Astrocyte (in vitro differentiated cells and primary cell): Measurements from ENCODE around the gene SLC22A13. TPM values are rescaled to one million over a fixed set of nuclear protein-coding genes. Genes with fewer than 3 reads are reported as not detected.

ENCODE experiments used
- DNase-seq: peaks from one replicate; pipeline ENCODE4 v3.0.0-alpha.2; 2010; ENCODE audit warnings: low read depth
- FAIRE-seq: peaks from 2 replicates; lab custom pipeline; 2011; peaks lifted over from hg19 to GRCh38; lab: Jason Lieb, UNC
- H2AFZ ChIP-seq: 2 replicates; pipeline ENCODE4 v1.6.0; 2012; ENCODE audit warnings: low read depth, low read length, inconsistent platforms
- H3K27ac ChIP-seq: 2 replicates; pipeline ENCODE4 v1.5.1; 2011; ENCODE audit warnings: low read depth, low read length, inconsistent platforms
- H3K27me3 ChIP-seq: 2 replicates; pipeline ENCODE4 v1.6.0; 2011; ENCODE audit warnings: low read length, inconsistent platforms; ENCODE audit not compliant: insufficient read depth
- H3K36me3 ChIP-seq: 2 replicates; pipeline ENCODE4 v1.5.1; 2011; ENCODE audit warnings: low read length, inconsistent platforms; ENCODE audit not compliant: insufficient read depth
- H3K4me1 ChIP-seq: 2 replicates; pipeline ENCODE4 v1.5.1; 2011; ENCODE audit warnings: low read length, inconsistent platforms; ENCODE audit not compliant: insufficient read depth
- H3K4me2 ChIP-seq: 2 replicates; pipeline ENCODE4 v1.6.0; 2012; ENCODE audit warnings: low read length, inconsistent platforms
- H3K4me3 ChIP-seq: 2 replicates; pipeline ENCODE4 v1.5.1; 2011; ENCODE audit warnings: low read depth, mild to moderate bottlenecking, low read length, inconsistent platforms; ENCODE audit not compliant: insufficient read depth
- H3K79me2 ChIP-seq: 2 replicates; pipeline ENCODE4 v1.6.0; 2012; ENCODE audit warnings: mild to moderate bottlenecking, low read length, inconsistent platforms; ENCODE audit not compliant: insufficient read depth
- H3K9ac ChIP-seq: 2 replicates; pipeline ENCODE4 v1.6.0; 2012; ENCODE audit warnings: mild to moderate bottlenecking, low read length, inconsistent platforms
- H3K9me3 ChIP-seq: 2 replicates; pipeline ENCODE4 v1.5.1; 2012; ENCODE audit warnings: low read depth, mild to moderate bottlenecking, low read length, inconsistent platforms; ENCODE audit not compliant: insufficient read depth
- H4K20me1 ChIP-seq: 2 replicates; pipeline ENCODE4 v1.6.0; 2012; ENCODE audit warnings: low read length, inconsistent platforms; ENCODE audit not compliant: insufficient read depth
- H3K27ac Mint-ChIP-seq: one replicate; pipeline ENCODE4 v1.8.0; 2021; ENCODE audit warnings: mild to moderate bottlenecking, mixed read lengths; ENCODE audit not compliant: unreplicated experiment
- H3K27me3 Mint-ChIP-seq: one replicate; pipeline ENCODE4 v1.8.0; 2021; ENCODE audit warnings: low read depth, mixed read lengths; ENCODE audit not compliant: unreplicated experiment
- H3K36me3 Mint-ChIP-seq: one replicate; pipeline ENCODE4 v1.8.0; 2021; ENCODE audit warnings: low read depth, mixed read lengths; ENCODE audit not compliant: unreplicated experiment
- H3K4me1 Mint-ChIP-seq: one replicate; pipeline ENCODE4 v1.8.0; 2021; ENCODE audit warnings: low read depth, mixed read lengths; ENCODE audit not compliant: unreplicated experiment
- H3K4me3 Mint-ChIP-seq: one replicate; pipeline ENCODE4 v1.8.0; 2021; ENCODE audit warnings: mild to moderate bottlenecking, moderate library complexity, mixed read lengths; ENCODE audit not compliant: unreplicated experiment
- H3K9me3 Mint-ChIP-seq: one replicate; pipeline ENCODE4 v1.8.0; 2021; ENCODE audit warnings: mild to moderate bottlenecking, mixed read lengths; ENCODE audit not compliant: unreplicated experiment
- CTCF ChIP-seq: IDR thresholded peaks from 2 replicates; pipeline ENCODE4 v1.5.1; 2011; ENCODE audit warnings: low read depth, mild to moderate bottlenecking, inconsistent platforms, low read length, moderate library complexity; ENCODE audit not compliant: insufficient read depth
- EZH2 ChIP-seq: IDR thresholded peaks from 2 replicates; pipeline ENCODE4 v1.6.1; 2012; ENCODE audit warnings: mild to moderate bottlenecking, low read length, inconsistent platforms; ENCODE audit not compliant: insufficient read depth
- total RNA-seq: library from RNA; stranded (reverse); gene quantifications from 2 replicates; pipeline ENCODE4 v1.2.1, GENCODE V29; 2021

Gene SLC22A13
- total RNA-seq, 1 donor from 2014 or later = 1.8 TPM

GRCh38 chr3:38307599-38307998 is 42.0 kb downstream of the SLC22A13 start:
- Mint-ChIP-seq H3K4me3 (no peak overlapping the region), H3K4me1 (no peaks in the 10 kb centered on the region), H3K36me3 (peaks cover 22% of the 10 kb centered on the region), H3K9me3 (peaks cover 13% of the 10 kb centered on the region), H3K27me3 (peaks cover 32% of the 10 kb centered on the region), H3K27ac (no peak overlapping the region)
- no peaks in the 10 kb centered on the region for H3K4me1 ChIP-seq
- no peak overlapping the region for H3K27ac ChIP-seq
- H3K9ac ChIP-seq = no peak overlapping the region
- H3K9me3 ChIP-seq = no peaks in the 10 kb centered on the region
- TF ChIP-seq CTCF (no peak), EZH2 (no peak)
- DNase-seq (no peak), FAIRE-seq (no peak)
- no peak overlapping the region for H3K4me2 ChIP-seq
- H4K20me1 ChIP-seq = no peaks in the 10 kb centered on the region
- H3K27me3 ChIP-seq = no peaks in the 10 kb centered on the region
- H2AFZ ChIP-seq = no peak overlapping the region
- no peaks in the 10 kb centered on the region for H3K79me2 ChIP-seq
- no peaks in the 10 kb centered on the region for H3K36me3 ChIP-seq
- H3K4me3 ChIP-seq = no peak overlapping the region

- Mint-ChIP-seq H3K4me1 (no peaks in the 10 kb centered on the region), H3K27ac (no peak overlapping the region)
- H3K36me3 ChIP-seq = no peaks in the 10 kb centered on the region
Measured at GRCh38 chr3:38308456-38308855, 42.8 kb downstream of the SLC22A13 start.

More at GRCh38 chr3:38308456-38308855, 42.8 kb downstream of the SLC22A13 start:
- peaks cover 22% of the 10 kb centered on the region for H3K36me3 Mint-ChIP-seq
- no peak overlapping the region for H3K4me3 Mint-ChIP-seq
- Histone ChIP-seq H4K20me1 (no peaks in the 10 kb centered on the region), H3K4me2 (no peak overlapping the region), H3K4me3 (no peak overlapping the region), H2AFZ (no peak overlapping the region), H3K79me2 (no peaks in the 10 kb centered on the region), H3K27ac (no peak overlapping the region), H3K9ac (no peak overlapping the region), H3K9me3 (no peaks in the 10 kb centered on the region), H3K27me3 (no peaks in the 10 kb centered on the region), H3K4me1 (no peaks in the 10 kb centered on the region)
- DNase-seq (no peak), FAIRE-seq (no peak)
- H3K27me3 Mint-ChIP-seq = peaks cover 33% of the 10 kb centered on the region
- peaks cover 13% of the 10 kb centered on the region for H3K9me3 Mint-ChIP-seq
- TF ChIP-seq EZH2 (no peak), CTCF (no peak)
